HepG2 (cell line): Measurements from ENCODE around the gene P4HB. TPM values are rescaled to one million over a fixed set of nuclear protein-coding genes. Genes with fewer than 3 reads are reported as not detected.

Source experiments
- CREB1 ChIP-seq, 2 experiments: fragments of 450-650 bp in 1 of 2; IDR thresholded peaks; 2 replicates each; pipeline ENCODE4 v1.6.1; 2016 to 2017; ENCODE audit warnings: control low read depth in 1 of 2, mild to moderate bottlenecking in 1 of 2, missing compliant biosample characterization in 1 of 2, missing genetic modification characterization in 1 of 2
- FOXP4 ChIP-seq: sonication (generic); formaldehyde crosslinking; IDR thresholded peaks from 2 replicates; pipeline ENCODE4 v1.4.0; 2020; ENCODE audit warnings: missing genetic modification reagents
- HMGXB3 ChIP-seq: sonication (generic); formaldehyde crosslinking; IDR thresholded peaks from 2 replicates; pipeline ENCODE4 v1.4.0; 2020; ENCODE audit warnings: missing genetic modification reagents, borderline replicate concordance
- HNF4G ChIP-seq, 2 experiments: sonication (generic) in 1 of 2; formaldehyde crosslinking in 1 of 2; IDR thresholded peaks; 2 replicates each; pipeline versions ENCODE4 v1.4.0 to v1.6.1; 2011 to 2020; ENCODE audit warnings: borderline replicate concordance in 2 of 2, low read depth in 2 of 2, mild to moderate bottlenecking in 2 of 2, low read length in 1 of 2, missing genetic modification reagents in 1 of 2, moderate library complexity in 1 of 2
- SALL1 ChIP-seq: sonication (generic); formaldehyde crosslinking; IDR thresholded peaks from 2 replicates; pipeline ENCODE4 v1.8.0; 2022; ENCODE audit warnings: mild to moderate bottlenecking, missing genetic modification reagents
- SIX4 ChIP-seq: sonication (generic); formaldehyde crosslinking; IDR thresholded peaks from 2 replicates; pipeline ENCODE4 v1.4.0; 2020; ENCODE audit warnings: missing genetic modification reagents
- SOX6 ChIP-seq, 2 experiments: fragments of 450-650 bp in 1 of 2; sonication (generic) in 1 of 2; formaldehyde crosslinking in 1 of 2; IDR thresholded peaks; 2 replicates each; pipeline versions ENCODE4 v1.4.0 to v1.6.1; 2017 to 2020; ENCODE audit warnings: antibody characterized with exemption in 1 of 2, mild to moderate bottlenecking in 1 of 2, missing genetic modification reagents in 1 of 2
- TFDP1 ChIP-seq: IDR thresholded peaks from 2 replicates; pipeline ENCODE4 v1.6.1; 2016; ENCODE audit warnings: missing compliant biosample characterization, missing genetic modification reagents, borderline replicate concordance
- ZC3H4 ChIP-seq: sonication (generic); formaldehyde crosslinking; IDR thresholded peaks from 2 replicates; pipeline ENCODE4 v1.4.0; 2020; ENCODE audit warnings: missing genetic modification reagents, borderline replicate concordance
- ZNF7 ChIP-seq: IDR thresholded peaks from 2 replicates; pipeline ENCODE4 v1.6.1; 2016; ENCODE audit warnings: missing biosample characterization, missing genetic modification reagents
- ZNF788 ChIP-seq: sonication (generic); formaldehyde crosslinking; IDR thresholded peaks from 2 replicates; pipeline ENCODE4 v1.5.0; 2020; ENCODE audit warnings: mild to moderate bottlenecking, missing genetic modification reagents, borderline replicate concordance
- ZNF816 ChIP-seq: sonication (generic); formaldehyde crosslinking; IDR thresholded peaks from 2 replicates; pipeline ENCODE4 v1.8.0; 2022; ENCODE audit warnings: missing genetic modification reagents, mild to moderate bottlenecking, borderline replicate concordance
- ZSCAN25 ChIP-seq: sonication (generic); formaldehyde crosslinking; IDR thresholded peaks from 2 replicates; pipeline ENCODE4 v1.8.0; 2022; ENCODE audit warnings: mild to moderate bottlenecking, missing genetic modification reagents
- polyA plus RNA-seq, 8 experiments: library from polyadenylated mRNA; depleted of rRNA in 3 of 8; stranded (reverse) in 7 of 8; unstranded in 1 of 8; fragments of >200 nt; fragmentation: Illumina TruSeq in 4 of 8; extraction: Trizol in 4 of 8; gene quantifications; 2 replicates each; pipeline versions ENCODE4 v1.2.1 to v1.2.3, GENCODE V29; 2011 to 2016; ENCODE audit warnings: low read depth in 4 of 8, missing spikeins in 1 of 8, mixed read lengths in 1 of 8; ENCODE audit not compliant: insufficient read depth in 1 of 8
- total RNA-seq, 5 experiments: library from RNA; depleted of rRNA; stranded (reverse); fragments of >200 nt; fragmentation: Illumina TruSeq; extraction: Trizol; gene quantifications; 2 replicates each; pipeline ENCODE4 v1.2.3, GENCODE V29; 2016; ENCODE audit warnings: low read depth in 1 of 5
- TF ChIP-seq, protein P1 (sequence below): IDR thresholded peaks from 2 replicates; pipeline ENCODE4 v1.6.1; 2016
- TF ChIP-seq, protein P2 (sequence below): sonication (generic); formaldehyde crosslinking; IDR thresholded peaks from 2 replicates; pipeline ENCODE4 v1.4.0; 2020; ENCODE audit warnings: missing genetic modification reagents

P4HB gene
- total and polyA plus RNA-seq, 2 of the 13 experiments (the other 11 are each of a cell fraction or from before 2014, with no cell fraction given) = 185 to 782 TPM

GRCh38 chr17:81821603-81822311 is 38.6 kb downstream of the P4HB start (continued):
- TF ChIP-seq FOXP4 (CRISPR knock-in tag) = 0 out of 2 replicates have a peak, but pooled peaks have one; percentile 24
- TF ChIP-seq SOX6 (IDR thresholded peaks at IDR 0.05) = no peak
- TF ChIP-seq SOX6 (CRISPR knock-in tag; IDR thresholded peaks at IDR 0.05) = peak; percentile 68
- TF ChIP-seq HNF4G (IDR thresholded peaks at IDR 0.05; ENCODE audit: borderline replicate concordance, low read depth, low read length) = peak; percentile 18; the same call in 1 of the 2 replicates
- TF ChIP-seq HNF4G (CRISPR knock-in tag; IDR thresholded peaks at IDR 0.05; ENCODE audit: borderline replicate concordance, low read depth) = no peak
- TF ChIP-seq, protein P1, sequence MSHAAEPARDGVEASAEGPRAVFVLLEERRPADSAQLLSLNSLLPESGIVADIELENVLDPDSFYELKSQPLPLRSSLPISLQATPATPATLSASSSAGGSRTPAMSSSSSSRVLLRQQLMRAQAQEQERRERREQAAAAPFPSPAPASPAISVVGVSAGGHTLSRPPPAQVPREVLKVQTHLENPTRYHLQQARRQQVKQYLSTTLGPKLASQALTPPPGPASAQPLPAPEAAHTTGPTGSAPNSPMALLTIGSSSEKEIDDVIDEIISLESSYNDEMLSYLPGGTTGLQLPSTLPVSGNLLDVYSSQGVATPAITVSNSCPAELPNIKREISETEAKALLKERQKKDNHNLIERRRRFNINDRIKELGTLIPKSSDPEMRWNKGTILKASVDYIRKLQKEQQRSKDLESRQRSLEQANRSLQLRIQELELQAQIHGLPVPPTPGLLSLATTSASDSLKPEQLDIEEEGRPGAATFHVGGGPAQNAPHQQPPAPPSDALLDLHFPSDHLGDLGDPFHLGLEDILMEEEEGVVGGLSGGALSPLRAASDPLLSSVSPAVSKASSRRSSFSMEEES (CRISPR knock-in tag) = peak; percentile 55; the same call in 1 of the 2 replicates
- TF ChIP-seq, protein P2, sequence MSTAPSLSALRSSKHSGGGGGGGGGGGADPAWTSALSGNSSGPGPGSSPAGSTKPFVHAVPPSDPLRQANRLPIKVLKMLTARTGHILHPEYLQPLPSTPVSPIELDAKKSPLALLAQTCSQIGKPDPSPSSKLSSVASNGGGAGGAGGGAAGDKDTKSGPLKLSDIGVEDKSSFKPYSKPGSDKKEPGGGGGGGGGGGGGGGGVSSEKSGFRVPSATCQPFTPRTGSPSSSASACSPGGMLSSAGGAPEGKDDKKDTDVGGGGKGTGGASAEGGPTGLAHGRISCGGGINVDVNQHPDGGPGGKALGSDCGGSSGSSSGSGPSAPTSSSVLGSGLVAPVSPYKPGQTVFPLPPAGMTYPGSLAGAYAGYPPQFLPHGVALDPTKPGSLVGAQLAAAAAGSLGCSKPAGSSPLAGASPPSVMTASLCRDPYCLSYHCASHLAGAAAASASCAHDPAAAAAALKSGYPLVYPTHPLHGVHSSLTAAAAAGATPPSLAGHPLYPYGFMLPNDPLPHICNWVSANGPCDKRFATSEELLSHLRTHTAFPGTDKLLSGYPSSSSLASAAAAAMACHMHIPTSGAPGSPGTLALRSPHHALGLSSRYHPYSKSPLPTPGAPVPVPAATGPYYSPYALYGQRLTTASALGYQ (CRISPR knock-in tag) = peak; percentile 46; the same call in 1 of the 2 replicates
- peak; percentile 57 for TF ChIP-seq HMGXB3
- TF ChIP-seq ZSCAN25 (CRISPR knock-in tag) = peak; percentile 91
- no peak for TF ChIP-seq CREB1 (IDR thresholded peaks at IDR 0.05)
- peak; percentile 53; the same call in 1 of the 2 replicates for TF ChIP-seq CREB1 (CRISPR knock-in tag; IDR thresholded peaks at IDR 0.05)
- no peak for TF ChIP-seq ZC3H4 (CRISPR knock-in tag)
- TF ChIP-seq ZNF7 (CRISPR knock-in tag) = no peak
- TF ChIP-seq SIX4 = no peak
- peak; percentile 52; the same call in 1 of the 2 replicates for TF ChIP-seq SALL1 (CRISPR knock-in tag)
- peak; percentile 70; the same call in 1 of the 2 replicates for TF ChIP-seq ZNF788 (CRISPR knock-in tag)
- TF ChIP-seq TFDP1 (CRISPR knock-in tag) = 0 out of 2 replicates have a peak, but pooled peaks have one; percentile 25
- no peak for TF ChIP-seq ZNF816
